Stomach (tissue), 4 donors: ENCODE data around the gene DMP1.

Experiments
- POLR2A ChIP-seq, 4 donors: fragments of 450-650 bp; IDR thresholded peaks; one replicate each; pipeline ENCODE4 v1.6.1; 2016; ENCODE audit warnings: antibody characterized with exemption in 4 of 4, control low read depth in 2 of 4, mild to moderate bottlenecking in 1 of 4, moderate library complexity in 1 of 4
- POLR2AphosphoS5 ChIP-seq, 3 donors: sonication (generic); formaldehyde crosslinking; IDR thresholded peaks; one replicate each; pipeline ENCODE4 v1.6.1; 2016; ENCODE audit warnings: antibody characterized with exemption in 3 of 3
- TF ChIP-seq, protein P1 (sequence below), 7 experiments: fragments of 450-650 bp in 4 of 7; fragments of 200-600 bp in 3 of 7; sonication (generic) in 3 of 7; IDR thresholded peaks; one replicate each; pipeline ENCODE4 v1.5.1; 2016 to 2019; ENCODE audit warnings: antibody characterized with exemption in 7 of 7, control low read depth in 2 of 7, mild to moderate bottlenecking in 1 of 7

GRCh38 chr4:87650938-87651337 lies 858 bp downstream of the DMP1 start:
- TF ChIP-seq POLR2AphosphoS5 (IDR thresholded peaks at IDR 0.05) (no peak), POLR2A (IDR thresholded peaks at IDR 0.05) (no peak)
- TF ChIP-seq, protein P1, sequence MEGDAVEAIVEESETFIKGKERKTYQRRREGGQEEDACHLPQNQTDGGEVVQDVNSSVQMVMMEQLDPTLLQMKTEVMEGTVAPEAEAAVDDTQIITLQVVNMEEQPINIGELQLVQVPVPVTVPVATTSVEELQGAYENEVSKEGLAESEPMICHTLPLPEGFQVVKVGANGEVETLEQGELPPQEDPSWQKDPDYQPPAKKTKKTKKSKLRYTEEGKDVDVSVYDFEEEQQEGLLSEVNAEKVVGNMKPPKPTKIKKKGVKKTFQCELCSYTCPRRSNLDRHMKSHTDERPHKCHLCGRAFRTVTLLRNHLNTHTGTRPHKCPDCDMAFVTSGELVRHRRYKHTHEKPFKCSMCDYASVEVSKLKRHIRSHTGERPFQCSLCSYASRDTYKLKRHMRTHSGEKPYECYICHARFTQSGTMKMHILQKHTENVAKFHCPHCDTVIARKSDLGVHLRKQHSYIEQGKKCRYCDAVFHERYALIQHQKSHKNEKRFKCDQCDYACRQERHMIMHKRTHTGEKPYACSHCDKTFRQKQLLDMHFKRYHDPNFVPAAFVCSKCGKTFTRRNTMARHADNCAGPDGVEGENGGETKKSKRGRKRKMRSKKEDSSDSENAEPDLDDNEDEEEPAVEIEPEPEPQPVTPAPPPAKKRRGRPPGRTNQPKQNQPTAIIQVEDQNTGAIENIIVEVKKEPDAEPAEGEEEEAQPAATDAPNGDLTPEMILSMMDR (IDR thresholded peaks at IDR 0.05), result no peak
